Thyroid gland (tissue), 4 donors: ENCODE measurements around the gene GPX8. TPM values are rescaled to one million over a fixed set of nuclear protein-coding genes. Genes with fewer than 3 reads are reported as not detected.

Source experiments
- DNase-seq, 2 donors: peaks; one replicate each; pipeline ENCODE4 v3.0.0-alpha.2; 2019
- H3K27ac ChIP-seq, 3 donors: fragments of 200-600 bp; sonication (generic); 1 replicate in 2 of 3; 2 replicates in 1 of 3; pipeline ENCODE4 v1.5.1; 2016 to 2019; ENCODE audit warnings: mild to moderate bottlenecking in 1 of 3, moderate library complexity in 1 of 3
- H3K27me3 ChIP-seq: fragments of 200-600 bp; sonication (generic); one replicate; pipeline ENCODE4 v1.5.1; 2019
- H3K36me3 ChIP-seq, 2 donors: fragments of 200-600 bp; sonication (generic); one replicate each; pipeline ENCODE4 v1.5.1; 2016 to 2019
- H3K4me1 ChIP-seq, 2 donors: fragments of 200-600 bp; sonication (generic); one replicate each; pipeline ENCODE4 v1.5.1; 2017 to 2019
- H3K4me3 ChIP-seq, 3 donors: fragments of 200-600 bp; sonication (generic); replicated peaks in 1 of 3; 1 replicate in 2 of 3; 2 replicates in 1 of 3; pipeline ENCODE4 v1.5.1; 2016; ENCODE audit warnings: mild to moderate bottlenecking in 1 of 3
- H3K9me3 ChIP-seq: fragments of 200-600 bp; sonication (generic); one replicate; pipeline ENCODE4 v1.5.1; 2017
- CTCF ChIP-seq, 6 experiments: fragments of 200-600 bp in 3 of 6; fragments of 450-650 bp in 3 of 6; sonication (generic) in 3 of 6; IDR thresholded peaks; one replicate each; pipeline ENCODE4 v1.5.1; 2016 to 2019; ENCODE audit warnings: antibody characterized with exemption in 6 of 6, mild to moderate bottlenecking in 2 of 6, inconsistent platforms in 1 of 6, moderate library complexity in 1 of 6
- POLR2A ChIP-seq, 2 donors: fragments of 450-650 bp; IDR thresholded peaks; one replicate each; pipeline ENCODE4 v1.6.1; 2017; ENCODE audit warnings: antibody characterized with exemption in 2 of 2, mild to moderate bottlenecking in 2 of 2, moderate library complexity in 1 of 2
- WGBS, 2 donors: methylation state at CpG; one replicate each; pipeline ENCODE4 v1.1.5; 2017; 5-methylcytosine and 5-hydroxymethylcytosine counted together
- intact Hi-C: fragments of 100-400 bp; cut with DNase I; formaldehyde crosslinking; loops from one replicate; pipeline ENCODE4 v1.15.1; 2023
- total RNA-seq, 4 donors: library from RNA; depleted of rRNA; stranded (reverse); fragments of >200 nt; gene quantifications; one replicate each; pipeline ENCODE4 v1.2.3, GENCODE V29; 2016

GPX8 gene
- total RNA-seq, 4 donors from 2014 or later: 34.0 to 44.0 (median 36.8) TPM

- H3K36me3 ChIP-seq: no peaks in the 10 kb centered on the region
- no peak overlapping the region for H3K4me3 ChIP-seq
- H3K4me1 ChIP-seq: no peaks in the 10 kb centered on the region
- 53 to 73% methylated on average over 4 of the region's 4 CpGs for WGBS, 2 donors
- no peak for TF ChIP-seq POLR2A (IDR thresholded peaks at IDR 0.05)
- TF ChIP-seq CTCF (IDR thresholded peaks at IDR 0.05): no peak
- intact Hi-C loops: no loop called here
- no peak for DNase-seq
- no peaks in the 10 kb centered on the region for H3K27me3 ChIP-seq
- H3K9me3 ChIP-seq: no peaks in the 10 kb centered on the region
- H3K27ac ChIP-seq: no peak overlapping the region
Measured at GRCh38 chr5:55143624-55144023, 16.3 kb upstream of the GPX8 start.

GRCh38 chr5:55146080-55146479 is 13.9 kb upstream of the GPX8 start:
- intact Hi-C loops: loop anchor here (5.0 kb wide), 1 partner anchor 199 kb away; no protein-coding TSS in a partner anchor
- Histone ChIP-seq H3K27ac (no peak overlapping the region), H3K27me3 (no peaks in the 10 kb centered on the region), H3K36me3 (no peaks in the 10 kb centered on the region), H3K9me3 (no peaks in the 10 kb centered on the region), H3K4me3 (no peak overlapping the region), H3K4me1 (no peaks in the 10 kb centered on the region)
- 81% methylated on average over 8 of the region's 8 CpGs for WGBS, 2 donors
- DNase-seq: no peak
- TF ChIP-seq POLR2A (IDR thresholded peaks at IDR 0.05): no peak
- no peak for TF ChIP-seq CTCF (IDR thresholded peaks at IDR 0.05)

GRCh38 chr5:55146543-55147151 is 13.3 kb upstream of the GPX8 start:
- Histone ChIP-seq H3K4me1 (no peaks in the 10 kb centered on the region), H3K36me3 (no peaks in the 10 kb centered on the region), H3K27me3 (no peaks in the 10 kb centered on the region), H3K27ac (no peak overlapping the region), H3K4me3 (no peak overlapping the region), H3K9me3 (no peaks in the 10 kb centered on the region)
- intact Hi-C loops: loop anchor here (5.0 kb wide), 1 partner anchor 199 kb away; no protein-coding TSS in a partner anchor
- WGBS, 2 donors: 7 to 8% methylated on average over 11 of the region's 11 CpGs
- peak; percentile 79 to 83 for DNase-seq
- TF ChIP-seq CTCF (IDR thresholded peaks at IDR 0.05) (peak; percentile 75 to 94 (median 86)), POLR2A (IDR thresholded peaks at IDR 0.05) (no peak)

GRCh38 chr5:55149308-55149795 is 10.6 kb upstream of the GPX8 start:
- Histone ChIP-seq H3K27ac (no peak overlapping the region), H3K4me1 (no peaks in the 10 kb centered on the region), H3K4me3 (no peak overlapping the region), H3K27me3 (no peaks in the 10 kb centered on the region), H3K9me3 (no peaks in the 10 kb centered on the region), H3K36me3 (no peaks in the 10 kb centered on the region)
- WGBS, 2 donors: 57 to 70% methylated on average over 2 of the region's 2 CpGs
- no peak for TF ChIP-seq POLR2A (IDR thresholded peaks at IDR 0.05)
- TF ChIP-seq CTCF (IDR thresholded peaks at IDR 0.05): no peak
- no peak for DNase-seq
- intact Hi-C loops: loop anchor here (5.0 kb wide), 1 partner anchor 202 kb away; no protein-coding TSS in a partner anchor
